Activated T-helper 17 cell treated with anti-CD3 and anti-CD28 coated beads, Interleukin-2, amount 50 U/mL, for 72 hours (primary cell): Measurements from ENCODE around the gene NEDD4L. TPM values are rescaled to one million over a fixed set of nuclear protein-coding genes. Genes with fewer than 3 reads are reported as not detected.
A peak's percentile ranks its signal among the peaks of the same experiment; 100 is the strongest.

Source experiments
- ATAC-seq: fragments of 150-1000 bp; cut with Tn5 transposase; replicated peaks from 2 replicates; pipeline ENCODE4 v1.10.0; 2021; ENCODE audit warnings: mild to moderate bottlenecking, moderate library complexity
- H3K27ac Mint-ChIP-seq: one replicate; pipeline ENCODE4 v1.8.0; 2022; ENCODE audit warnings: mixed read lengths
- H3K27me3 Mint-ChIP-seq: one replicate; pipeline ENCODE4 v1.8.0; 2022; ENCODE audit warnings: mixed read lengths
- H3K36me3 Mint-ChIP-seq: one replicate; pipeline ENCODE4 v1.8.0; 2022; ENCODE audit warnings: low read depth, mild to moderate bottlenecking, mixed read lengths
- H3K4me1 Mint-ChIP-seq: one replicate; pipeline ENCODE4 v1.8.0; 2022; ENCODE audit warnings: mixed read lengths
- H3K4me3 Mint-ChIP-seq: one replicate; pipeline ENCODE4 v1.8.0; 2022; ENCODE audit warnings: mild to moderate bottlenecking, mixed read lengths
- H3K9me3 Mint-ChIP-seq: one replicate; pipeline ENCODE4 v1.8.0; 2022; ENCODE audit warnings: mixed read lengths
- total RNA-seq, 2 donors: library from RNA; stranded (reverse); gene quantifications; one replicate each; pipeline ENCODE4 v1.2.3, GENCODE V29; 2022

The NEDD4L gene
- total RNA-seq, 2 donors from 2014 or later = 6.5 to 8.0 TPM

- ATAC-seq = no peak
- no peaks in the 10 kb centered on the region for H3K27me3 Mint-ChIP-seq
Observed at GRCh38 chr18:58315041-58315440, 271.0 kb downstream of the NEDD4L start.

GRCh38 chr18:58315739-58316215, 271.8 kb downstream of the NEDD4L start:
- peaks cover 12% of the 10 kb centered on the region for H3K4me1 Mint-ChIP-seq
- no peak overlapping the region for H3K4me3 Mint-ChIP-seq
- no peak for ATAC-seq
- no peaks in the 10 kb centered on the region for H3K9me3 Mint-ChIP-seq
- no peak overlapping the region for H3K27ac Mint-ChIP-seq
- no peaks in the 10 kb centered on the region for H3K36me3 Mint-ChIP-seq
- H3K27me3 Mint-ChIP-seq = peaks cover 2% of the 10 kb centered on the region

More at GRCh38 chr18:58315041-58315440, 271.0 kb downstream of the NEDD4L start:
- Mint-ChIP-seq H3K4me1 (peaks cover 17% of the 10 kb centered on the region), H3K4me3 (no peak overlapping the region), H3K27ac (peak overlapping the region; percentile 27), H3K9me3 (no peaks in the 10 kb centered on the region), H3K36me3 (no peaks in the 10 kb centered on the region)

GRCh38 chr18:58316396-58317342, 272.6 kb downstream of the NEDD4L start:
- peak overlapping the region; percentile 9 for H3K4me3 Mint-ChIP-seq
- H3K36me3 Mint-ChIP-seq = no peaks in the 10 kb centered on the region
- peaks cover 2% of the 10 kb centered on the region for H3K27me3 Mint-ChIP-seq
- ATAC-seq = peak; percentile 50
- H3K27ac Mint-ChIP-seq = no peak overlapping the region
- H3K9me3 Mint-ChIP-seq = no peaks in the 10 kb centered on the region
- peaks cover 4% of the 10 kb centered on the region for H3K4me1 Mint-ChIP-seq

GRCh38 chr18:58319719-58320118, 275.7 kb downstream of the NEDD4L start:
- Mint-ChIP-seq H3K27ac (no peak overlapping the region), H3K4me1 (peaks cover 4% of the 10 kb centered on the region), H3K27me3 (peaks cover 2% of the 10 kb centered on the region), H3K9me3 (no peaks in the 10 kb centered on the region), H3K4me3 (no peak overlapping the region), H3K36me3 (no peaks in the 10 kb centered on the region)
- no peak for ATAC-seq

- Mint-ChIP-seq H3K27ac (no peak overlapping the region), H3K4me3 (no peak overlapping the region), H3K36me3 (no peaks in the 10 kb centered on the region), H3K9me3 (no peaks in the 10 kb centered on the region), H3K27me3 (peaks cover 2% of the 10 kb centered on the region), H3K4me1 (peaks cover 4% of the 10 kb centered on the region)
- no peak for ATAC-seq
Observed at GRCh38 chr18:58320907-58321561, 277.0 kb downstream of the NEDD4L start.

GRCh38 chr18:58321986-58322385, 278.0 kb downstream of the NEDD4L start:
- H3K36me3 Mint-ChIP-seq = no peaks in the 10 kb centered on the region
- peaks cover 4% of the 10 kb centered on the region for H3K4me1 Mint-ChIP-seq
- H3K27ac Mint-ChIP-seq = no peak overlapping the region
- no peak overlapping the region for H3K4me3 Mint-ChIP-seq
- H3K9me3 Mint-ChIP-seq = no peaks in the 10 kb centered on the region
- ATAC-seq = peak; percentile 97
- H3K27me3 Mint-ChIP-seq = peaks cover 2% of the 10 kb centered on the region

- peak; percentile 11 for ATAC-seq
- H3K4me1 Mint-ChIP-seq = peaks cover 3% of the 10 kb centered on the region
- peaks cover 2% of the 10 kb centered on the region for H3K27me3 Mint-ChIP-seq
- no peak overlapping the region for H3K4me3 Mint-ChIP-seq
- H3K27ac Mint-ChIP-seq = no peak overlapping the region
- H3K36me3 Mint-ChIP-seq = no peaks in the 10 kb centered on the region
- no peaks in the 10 kb centered on the region for H3K9me3 Mint-ChIP-seq
Observed at GRCh38 chr18:58322464-58322863, 278.4 kb downstream of the NEDD4L start.

- H3K36me3 Mint-ChIP-seq = no peaks in the 10 kb centered on the region
- H3K4me1 Mint-ChIP-seq = no peaks in the 10 kb centered on the region
- no peak overlapping the region for H3K27ac Mint-ChIP-seq
- no peak for ATAC-seq
- H3K27me3 Mint-ChIP-seq = peaks cover 2% of the 10 kb centered on the region
- no peak overlapping the region for H3K4me3 Mint-ChIP-seq
- no peaks in the 10 kb centered on the region for H3K9me3 Mint-ChIP-seq
Observed at GRCh38 chr18:58323866-58324762, 280.1 kb downstream of the NEDD4L start.

- Mint-ChIP-seq H3K4me1 (no peaks in the 10 kb centered on the region), H3K4me3 (no peak overlapping the region), H3K36me3 (no peaks in the 10 kb centered on the region), H3K27me3 (peaks cover 2% of the 10 kb centered on the region), H3K9me3 (no peaks in the 10 kb centered on the region), H3K27ac (no peak overlapping the region)
- ATAC-seq = no peak
Observed at GRCh38 chr18:58324824-58325480, 280.9 kb downstream of the NEDD4L start.

- no peak overlapping the region for H3K4me3 Mint-ChIP-seq
- no peaks in the 10 kb centered on the region for H3K36me3 Mint-ChIP-seq
- H3K9me3 Mint-ChIP-seq = no peaks in the 10 kb centered on the region
- no peaks in the 10 kb centered on the region for H3K27me3 Mint-ChIP-seq
- H3K27ac Mint-ChIP-seq = no peak overlapping the region
- H3K4me1 Mint-ChIP-seq = no peaks in the 10 kb centered on the region
- no peak for ATAC-seq
Observed at GRCh38 chr18:58325494-58325893, 281.5 kb downstream of the NEDD4L start.

GRCh38 chr18:58334061-58334460, 290.0 kb downstream of the NEDD4L start:
- Mint-ChIP-seq H3K4me3 (no peak overlapping the region), H3K27me3 (no peaks in the 10 kb centered on the region), H3K4me1 (no peaks in the 10 kb centered on the region), H3K9me3 (no peaks in the 10 kb centered on the region), H3K36me3 (no peaks in the 10 kb centered on the region), H3K27ac (no peak overlapping the region)
- ATAC-seq = no peak

- no peak for ATAC-seq
- Mint-ChIP-seq H3K9me3 (no peaks in the 10 kb centered on the region), H3K4me1 (no peaks in the 10 kb centered on the region), H3K36me3 (no peaks in the 10 kb centered on the region), H3K27ac (no peak overlapping the region), H3K4me3 (no peak overlapping the region), H3K27me3 (no peaks in the 10 kb centered on the region)
Observed at GRCh38 chr18:58335223-58335622, 291.2 kb downstream of the NEDD4L start.

- Mint-ChIP-seq H3K27me3 (no peaks in the 10 kb centered on the region), H3K4me1 (no peaks in the 10 kb centered on the region), H3K27ac (no peak overlapping the region), H3K36me3 (no peaks in the 10 kb centered on the region), H3K9me3 (no peaks in the 10 kb centered on the region), H3K4me3 (no peak overlapping the region)
- no peak for ATAC-seq
Observed at GRCh38 chr18:58335821-58336220, 291.8 kb downstream of the NEDD4L start.

- Mint-ChIP-seq H3K27ac (no peak overlapping the region), H3K27me3 (no peaks in the 10 kb centered on the region), H3K9me3 (no peaks in the 10 kb centered on the region), H3K4me3 (no peak overlapping the region), H3K4me1 (no peaks in the 10 kb centered on the region), H3K36me3 (no peaks in the 10 kb centered on the region)
- no peak for ATAC-seq
Observed at GRCh38 chr18:58336605-58337004, 292.6 kb downstream of the NEDD4L start.
